SU-DHL-6 (cell line): ENCODE data around the gene PRKAR1B.

Source experiments
- H2AFZ ChIP-seq: fragments of 200-600 bp; sonication (generic); 2 replicates; pipeline ENCODE4 v1.6.1; 2014; ENCODE audit warnings: low read depth, mild to moderate bottlenecking, moderate library complexity, mixed read lengths, antibody characterized with exemption, low read length; ENCODE audit not compliant: severe bottlenecking
- H3F3A ChIP-seq: fragments of 200-600 bp; shearing (Covaris generic); 2 replicates; pipeline ENCODE4 v1.6.0; 2016; ENCODE audit warnings: antibody characterized with exemption, mild to moderate bottlenecking; ENCODE audit not compliant: insufficient read depth
- H3K27ac ChIP-seq: fragments of 200-600 bp; sonication (generic); 2 replicates; pipeline ENCODE4 v1.5.1; 2016; ENCODE audit warnings: low read depth, mild to moderate bottlenecking, low read length, moderate library complexity, mixed read lengths
- H3K27me3 ChIP-seq: fragments of 200-600 bp; sonication (generic), shearing (Covaris generic); 2 replicates; pipeline ENCODE4 v1.6.0; 2014; ENCODE audit warnings: mild to moderate bottlenecking, low read length
- H3K36me3 ChIP-seq: fragments of 200-600 bp; sonication (generic); 2 replicates; pipeline ENCODE4 v1.6.1; 2014; ENCODE audit warnings: mild to moderate bottlenecking, low read length, mixed read lengths
- H3K4me2 ChIP-seq: fragments of 300-600, 200-600 bp; shearing (Covaris generic), sonication (generic); 2 replicates; pipeline ENCODE4 v1.6.0; 2014; ENCODE audit warnings: low read length, low read depth, mild to moderate bottlenecking; ENCODE audit not compliant: poor library complexity, severe bottlenecking
- H3K4me3 ChIP-seq: fragments of 200-600 bp; sonication (generic); 2 replicates; pipeline ENCODE4 v1.5.1; 2014; ENCODE audit warnings: antibody characterized with exemption, low read length, mild to moderate bottlenecking, mixed read lengths; ENCODE audit not compliant: insufficient read depth, poor library complexity, severe bottlenecking
- H3K79me2 ChIP-seq: fragments of 200-600 bp; sonication (generic); 2 replicates; pipeline ENCODE4 v1.6.1; 2014; ENCODE audit warnings: mild to moderate bottlenecking, low read length, moderate library complexity; ENCODE audit not compliant: insufficient read depth
- H3K9ac ChIP-seq: fragments of 200-600 bp; sonication (generic); 2 replicates; pipeline ENCODE4 v1.7.0; 2014; ENCODE audit warnings: mild to moderate bottlenecking, low read length
- H3K9me2 ChIP-seq: fragments of 200-600 bp; sonication (generic); replicated peaks from 2 replicates; pipeline ENCODE4 v1.6.1; 2014; ENCODE audit warnings: low read length; ENCODE audit not compliant: insufficient read depth
- H3K9me3 ChIP-seq: fragments of 200-600 bp; sonication (generic); 2 replicates; pipeline ENCODE4 v1.6.1; 2014; ENCODE audit warnings: low read length, mixed read lengths; ENCODE audit not compliant: insufficient read depth
- H4K20me1 ChIP-seq: fragments of 200-600 bp; sonication (generic); 2 replicates; pipeline ENCODE4 v1.6.1; 2014; ENCODE audit warnings: low read depth, mild to moderate bottlenecking, antibody characterized with exemption, low read length, moderate library complexity, mixed read lengths
- EZH2phosphoT487 ChIP-seq: fragments of 200-600 bp; sonication (generic), shearing (Covaris generic); conservative IDR thresholded peaks from 2 replicates; pipeline ENCODE4 v1.6.1; 2018; ENCODE audit warnings: mild to moderate bottlenecking, antibody characterized with exemption, low read length, moderate library complexity, mixed read lengths
- TF ChIP-seq, protein P1 (sequence below): fragments of 200-600 bp; sonication (generic); IDR thresholded peaks from one replicate; pipeline ENCODE4 v1.5.1; 2017; ENCODE audit warnings: antibody characterized with exemption, mild to moderate bottlenecking, low read length, moderate library complexity; ENCODE audit not compliant: insufficient read depth, poor library complexity, severe bottlenecking

The PRKAR1B gene

DNA sequence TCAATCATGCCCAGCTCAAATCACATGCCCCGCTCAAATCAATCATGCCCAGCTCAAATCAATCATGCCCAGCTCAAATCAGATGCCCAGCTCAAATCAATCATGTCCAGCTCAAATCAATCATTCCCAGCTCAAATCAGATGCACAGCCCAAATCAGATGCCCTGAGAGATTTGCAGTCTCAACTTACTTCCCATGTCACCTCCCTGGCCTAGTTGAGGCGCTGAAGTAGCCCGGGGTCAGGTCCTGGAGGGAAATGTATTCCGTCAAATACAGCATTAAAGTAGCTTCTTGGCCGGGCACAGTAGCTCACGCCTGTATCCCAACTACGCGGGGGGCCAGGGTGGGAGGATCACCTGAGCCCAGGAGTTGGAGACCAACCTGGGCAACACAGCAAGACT, 15.7 kb upstream of the PRKAR1B start:
- TF ChIP-seq EZH2phosphoT487 = no peak
- TF ChIP-seq, protein P1, sequence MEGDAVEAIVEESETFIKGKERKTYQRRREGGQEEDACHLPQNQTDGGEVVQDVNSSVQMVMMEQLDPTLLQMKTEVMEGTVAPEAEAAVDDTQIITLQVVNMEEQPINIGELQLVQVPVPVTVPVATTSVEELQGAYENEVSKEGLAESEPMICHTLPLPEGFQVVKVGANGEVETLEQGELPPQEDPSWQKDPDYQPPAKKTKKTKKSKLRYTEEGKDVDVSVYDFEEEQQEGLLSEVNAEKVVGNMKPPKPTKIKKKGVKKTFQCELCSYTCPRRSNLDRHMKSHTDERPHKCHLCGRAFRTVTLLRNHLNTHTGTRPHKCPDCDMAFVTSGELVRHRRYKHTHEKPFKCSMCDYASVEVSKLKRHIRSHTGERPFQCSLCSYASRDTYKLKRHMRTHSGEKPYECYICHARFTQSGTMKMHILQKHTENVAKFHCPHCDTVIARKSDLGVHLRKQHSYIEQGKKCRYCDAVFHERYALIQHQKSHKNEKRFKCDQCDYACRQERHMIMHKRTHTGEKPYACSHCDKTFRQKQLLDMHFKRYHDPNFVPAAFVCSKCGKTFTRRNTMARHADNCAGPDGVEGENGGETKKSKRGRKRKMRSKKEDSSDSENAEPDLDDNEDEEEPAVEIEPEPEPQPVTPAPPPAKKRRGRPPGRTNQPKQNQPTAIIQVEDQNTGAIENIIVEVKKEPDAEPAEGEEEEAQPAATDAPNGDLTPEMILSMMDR = no peak
- no peak overlapping the region for H3K4me2 ChIP-seq
- H3K36me3 ChIP-seq = no peaks in the 10 kb centered on the region
- H3K4me3 ChIP-seq = no peak overlapping the region
- peaks cover 19% of the 10 kb centered on the region for H3K79me2 ChIP-seq
- no peak overlapping the region for H2AFZ ChIP-seq
- H3F3A ChIP-seq = no peaks in the 10 kb centered on the region
- H3K27me3 ChIP-seq = no peaks in the 10 kb centered on the region
- no peak overlapping the region for H3K27ac ChIP-seq
- no peaks in the 10 kb centered on the region for H3K9me2 ChIP-seq
- no peaks in the 10 kb centered on the region for H4K20me1 ChIP-seq
- no peak overlapping the region for H3K9ac ChIP-seq
- no peaks in the 10 kb centered on the region for H3K9me3 ChIP-seq

DNA sequence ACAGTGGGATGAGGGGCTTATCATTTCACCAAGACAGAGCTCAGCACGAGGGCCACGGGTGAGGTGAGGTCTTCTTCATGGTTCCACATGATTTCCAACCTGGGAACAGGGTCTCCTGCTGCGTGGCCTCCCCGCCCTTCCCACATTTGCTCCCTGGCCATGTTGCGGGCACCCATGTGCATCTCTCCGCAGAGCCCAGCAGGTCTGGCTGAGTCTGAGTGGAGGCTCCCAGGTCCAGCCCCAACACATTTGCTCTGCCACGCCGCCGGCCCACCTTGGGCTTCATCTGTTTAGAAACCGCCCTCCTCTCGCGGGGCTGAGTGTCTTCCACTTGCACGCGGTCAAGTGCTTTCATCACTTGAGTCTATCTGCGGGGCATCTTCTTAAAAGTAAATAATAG, 14.8 kb upstream of the PRKAR1B start:
- H3K79me2 ChIP-seq = peaks cover 26% of the 10 kb centered on the region
- no peak overlapping the region for H3K27ac ChIP-seq
- H3K4me3 ChIP-seq = no peak overlapping the region
- H3K4me2 ChIP-seq = no peak overlapping the region
- no peak overlapping the region for H2AFZ ChIP-seq
- TF ChIP-seq, protein P1 = no peak
- no peak for TF ChIP-seq EZH2phosphoT487
- no peaks in the 10 kb centered on the region for H4K20me1 ChIP-seq
- no peaks in the 10 kb centered on the region for H3K9me3 ChIP-seq
- no peaks in the 10 kb centered on the region for H3F3A ChIP-seq
- H3K9me2 ChIP-seq = no peaks in the 10 kb centered on the region
- no peak overlapping the region for H3K9ac ChIP-seq
- H3K27me3 ChIP-seq = no peaks in the 10 kb centered on the region
- H3K36me3 ChIP-seq = no peaks in the 10 kb centered on the region

DNA sequence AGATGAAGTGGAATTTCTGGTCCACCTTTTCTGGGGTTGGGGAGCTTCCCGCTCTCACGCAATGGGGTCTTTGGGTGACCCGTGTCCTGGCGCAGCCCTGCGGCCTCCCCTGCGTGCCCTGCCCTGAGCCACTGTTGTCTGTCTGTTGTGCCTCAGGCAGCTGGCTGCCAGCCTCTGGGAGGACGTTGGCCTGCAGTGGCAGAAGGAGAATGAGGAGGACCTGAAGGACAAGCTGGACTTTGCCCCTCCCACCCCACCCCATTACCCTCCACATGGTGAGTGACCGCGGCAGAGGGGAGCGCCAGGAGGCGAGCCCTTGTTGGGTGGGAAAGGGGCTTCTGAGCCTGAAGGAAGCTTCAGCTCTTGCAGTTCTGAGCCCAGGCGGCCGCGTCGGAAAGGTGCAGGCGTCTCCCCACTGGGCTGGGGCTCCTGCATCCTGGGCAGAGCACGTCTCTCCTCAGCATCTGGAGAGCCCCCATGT, 14.2 kb upstream of the PRKAR1B start:
- Histone ChIP-seq H2AFZ (no peak overlapping the region), H4K20me1 (no peaks in the 10 kb centered on the region), H3K9me2 (no peaks in the 10 kb centered on the region), H3K4me2 (no peak overlapping the region), H3K9ac (no peak overlapping the region), H3K27me3 (no peaks in the 10 kb centered on the region), H3K27ac (no peak overlapping the region), H3K36me3 (no peaks in the 10 kb centered on the region), H3K4me3 (no peak overlapping the region), H3F3A (no peaks in the 10 kb centered on the region), H3K9me3 (no peaks in the 10 kb centered on the region), H3K79me2 (peaks cover 32% of the 10 kb centered on the region)
- TF ChIP-seq, protein P1 = no peak
- no peak for TF ChIP-seq EZH2phosphoT487
